Cardiac septum (tissue), 1 donor: ENCODE data around the gene TRIM14. TPM values are rescaled to one million over a fixed set of nuclear protein-coding genes. Genes with fewer than 3 reads are reported as not detected.
"Not testable (repeated sequence)": the region's sequence is repeated elsewhere in the genome, so short reads cannot be mapped to it uniquely, and the experiment has no call there.

Source experiments
- DNase-seq: peaks from one replicate; pipeline ENCODE4 v3.0.0-alpha.2; 2020; ENCODE audit warnings: low spot score
- intact Hi-C: fragments of 100-400 bp; cut with DNase I; formaldehyde crosslinking; loops from one replicate; pipeline ENCODE4 v1.14.0; 2022
- total RNA-seq: library from RNA; stranded (reverse); fragmentation: NEBNext Ultra II Directional; extraction: Animal tissue kit (Norgen Biotek cat#: 25700); gene quantifications from one replicate; pipeline ENCODE4 v1.2.1, GENCODE V29; 2021
- donor health status: DM: no; HTN: no; CAD: no.

The TRIM14 gene
- total RNA-seq, 1 donor from 2014 or later: 1.8 TPM

DNA sequence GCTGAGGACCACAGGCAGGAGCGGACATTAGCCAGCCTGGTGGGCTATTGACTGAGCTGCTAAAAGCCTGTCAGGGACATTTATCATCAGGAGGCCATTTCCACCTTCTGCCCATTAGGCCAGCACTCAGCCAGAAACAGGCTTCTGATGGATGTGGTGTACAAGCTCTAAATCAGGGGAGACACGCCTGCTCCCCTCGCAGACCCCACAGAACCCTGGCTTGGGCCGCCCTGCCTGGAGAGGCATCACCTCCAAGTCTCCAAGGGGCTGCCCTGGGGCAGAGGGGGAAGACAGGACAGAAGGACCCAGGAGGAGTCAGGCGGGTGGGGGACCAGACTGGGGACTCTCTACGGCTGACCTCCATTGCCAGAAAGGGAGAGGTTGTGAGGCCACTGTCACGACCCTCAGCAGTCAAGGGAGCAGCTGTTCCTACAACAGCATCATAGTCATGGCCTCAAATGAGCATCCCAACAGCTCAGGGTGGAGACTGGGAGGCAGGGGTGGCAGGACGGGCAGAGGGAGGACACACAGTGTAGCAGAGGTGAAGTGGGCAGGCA lies 24.0 kb upstream of the TRIM14 start:
- intact Hi-C loops: no loop called here
- DNase-seq: no peak

DNA sequence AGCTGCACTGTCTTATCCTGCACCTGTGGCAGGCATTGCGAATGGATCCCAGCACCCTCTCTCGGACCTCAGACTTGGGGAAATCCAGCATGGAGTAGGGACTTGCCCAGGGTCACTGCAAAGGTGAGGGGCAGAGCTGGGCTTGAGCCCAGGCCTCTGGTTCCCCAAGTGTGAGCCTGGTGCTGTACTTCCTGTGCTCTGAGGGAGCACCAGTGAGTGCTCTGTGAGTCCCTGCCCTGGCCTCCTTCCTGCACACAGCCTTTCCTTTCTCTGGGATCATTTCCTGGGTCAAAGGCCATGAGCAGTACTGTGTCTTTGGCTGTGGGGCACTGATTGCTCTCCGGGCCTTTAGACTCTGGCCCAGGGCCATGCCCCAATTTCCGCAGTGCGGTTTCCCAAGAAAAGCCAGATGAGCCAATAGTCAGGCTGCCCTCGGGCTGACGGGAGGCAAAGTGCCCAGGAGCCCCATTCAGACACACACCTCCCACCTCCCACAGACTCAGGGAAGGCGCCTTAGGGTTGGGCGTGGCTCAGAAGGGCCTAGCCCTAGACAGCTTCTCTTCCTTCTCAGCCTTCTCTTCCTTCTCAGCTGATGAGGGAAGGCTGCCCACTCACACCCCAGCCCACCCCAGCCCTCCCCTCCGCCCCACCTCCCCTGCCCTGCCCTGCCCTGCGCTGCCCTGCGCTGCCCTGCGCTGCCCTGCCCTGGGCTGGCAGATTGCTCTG lies 23.3 kb upstream of the TRIM14 start:
- intact Hi-C loops: no loop called here
- no peak for DNase-seq

DNA sequence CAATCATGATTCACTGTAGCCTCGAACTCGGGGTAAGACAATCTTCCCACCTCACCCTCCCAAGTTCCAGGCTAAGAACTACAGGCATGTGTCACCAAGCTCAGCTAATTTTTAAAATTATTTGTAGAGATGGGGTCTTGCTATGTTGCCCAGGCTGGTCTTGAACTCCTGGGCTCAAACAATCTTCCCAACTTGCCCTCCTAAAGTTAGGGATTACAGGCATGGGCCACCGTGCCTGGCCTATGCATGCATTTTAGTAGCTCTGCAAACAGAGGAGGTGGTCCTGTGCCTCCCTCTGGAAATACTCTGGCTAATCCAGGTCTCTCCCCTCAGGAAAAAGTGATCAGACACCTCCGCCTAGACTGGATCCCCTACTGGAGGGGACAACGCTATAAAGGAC lies 21.5 kb upstream of the TRIM14 start:
- no peak for DNase-seq
- intact Hi-C loops: no loop called here

DNA sequence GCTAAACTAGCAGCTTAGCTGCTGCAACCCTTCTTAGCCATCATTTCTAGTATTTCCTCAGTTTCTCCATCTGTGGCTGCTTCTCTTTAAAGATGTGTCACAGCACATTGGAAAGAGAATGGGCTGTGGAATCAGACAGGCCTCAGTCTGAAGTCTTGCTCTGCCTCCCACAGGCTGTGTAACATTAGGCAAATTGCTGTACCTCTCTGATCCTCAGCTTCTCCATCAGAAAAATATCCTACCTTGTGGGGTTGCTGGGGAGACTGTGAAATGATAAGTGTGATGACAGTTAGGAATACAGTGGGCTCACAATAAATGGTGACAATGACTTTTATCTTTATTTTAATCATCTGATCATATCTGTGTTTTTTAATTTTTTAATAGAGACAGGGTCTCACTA lies 17.5 kb upstream of the TRIM14 start:
- intact Hi-C loops: no loop called here
- no peak for DNase-seq

DNA sequence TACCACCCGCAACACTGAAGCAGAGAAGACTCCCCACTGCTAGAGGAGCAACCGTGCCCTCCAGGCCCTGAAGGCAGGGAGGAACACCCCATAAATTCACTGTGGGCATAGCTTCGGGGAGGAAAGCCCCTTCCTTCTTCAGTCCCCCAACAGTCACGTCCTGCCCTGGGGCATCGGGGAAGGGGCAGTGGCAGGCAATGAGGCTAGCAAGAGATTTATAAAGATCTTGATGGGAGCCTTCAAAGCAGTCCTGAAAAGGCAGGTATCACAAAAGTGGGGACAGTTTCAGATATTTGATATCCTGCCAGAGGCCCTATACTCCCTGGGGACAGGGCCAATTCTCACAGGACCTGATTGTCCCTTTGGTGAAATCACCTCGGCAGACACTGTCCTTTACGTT lies 16.9 kb upstream of the TRIM14 start:
- no peak for DNase-seq
- intact Hi-C loops: no loop called here

DNA sequence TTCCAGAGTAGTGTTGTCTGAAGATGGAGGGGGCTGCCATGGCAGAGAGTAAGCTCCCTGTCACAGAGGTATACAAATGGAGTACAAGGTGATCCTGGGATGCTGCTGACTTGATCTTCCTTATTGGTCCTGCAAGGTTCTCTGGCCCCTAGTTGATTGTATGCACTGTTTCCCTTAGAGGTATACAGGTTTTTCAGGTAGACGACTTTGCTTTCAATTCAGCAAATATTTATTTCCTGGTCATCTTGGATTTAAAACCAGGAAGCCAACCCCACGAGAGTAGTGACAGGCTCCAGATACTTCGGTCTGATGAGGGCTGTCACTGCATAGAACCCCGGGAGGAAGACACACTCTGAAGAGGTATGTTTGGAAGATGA lies 16.5 kb upstream of the TRIM14 start:
- intact Hi-C loops: no loop called here
- DNase-seq: no peak

DNA sequence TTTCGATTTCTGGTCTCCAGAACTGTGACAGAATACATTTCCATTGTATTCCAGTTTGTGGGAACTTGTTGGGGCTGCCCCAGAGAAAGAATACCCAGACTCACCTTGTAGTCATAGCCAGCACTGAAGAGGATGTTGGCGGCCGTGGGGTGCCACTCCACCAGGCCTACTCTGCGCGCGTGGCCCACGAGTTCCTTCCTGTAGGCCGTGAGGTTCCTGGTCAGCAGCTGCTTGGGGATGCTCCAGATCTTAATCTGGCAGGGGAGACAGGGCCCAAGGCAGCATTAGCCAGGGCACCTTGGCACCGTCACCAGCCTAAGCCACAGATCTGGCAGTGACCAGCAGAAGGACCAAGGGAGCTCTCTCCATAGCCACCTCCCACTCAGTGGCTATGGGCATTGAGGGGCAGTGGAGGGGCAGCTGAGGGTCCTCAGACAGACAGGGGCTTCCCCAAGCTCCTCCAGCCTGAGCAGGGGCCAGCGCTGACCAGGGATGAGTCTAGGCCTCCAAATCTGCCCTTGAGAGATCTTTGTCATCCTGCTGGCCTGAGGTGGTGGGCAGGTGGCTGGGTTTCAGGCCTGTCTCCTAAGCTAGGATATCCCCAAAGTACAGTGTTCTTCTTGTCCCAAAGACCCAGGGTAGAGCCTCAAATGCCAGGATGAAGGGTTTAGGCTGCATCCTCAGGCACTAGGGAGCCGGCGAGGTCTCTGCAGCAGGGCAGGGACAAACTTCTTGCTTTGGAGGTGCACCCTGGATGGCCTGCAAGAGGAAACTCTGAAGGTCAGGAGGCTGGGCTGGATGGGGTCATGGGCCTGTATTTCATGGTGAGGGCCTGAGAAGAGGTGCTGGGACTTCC lies 15.9 kb upstream of the TRIM14 start:
- no peak for DNase-seq
- intact Hi-C loops: no loop called here

DNA sequence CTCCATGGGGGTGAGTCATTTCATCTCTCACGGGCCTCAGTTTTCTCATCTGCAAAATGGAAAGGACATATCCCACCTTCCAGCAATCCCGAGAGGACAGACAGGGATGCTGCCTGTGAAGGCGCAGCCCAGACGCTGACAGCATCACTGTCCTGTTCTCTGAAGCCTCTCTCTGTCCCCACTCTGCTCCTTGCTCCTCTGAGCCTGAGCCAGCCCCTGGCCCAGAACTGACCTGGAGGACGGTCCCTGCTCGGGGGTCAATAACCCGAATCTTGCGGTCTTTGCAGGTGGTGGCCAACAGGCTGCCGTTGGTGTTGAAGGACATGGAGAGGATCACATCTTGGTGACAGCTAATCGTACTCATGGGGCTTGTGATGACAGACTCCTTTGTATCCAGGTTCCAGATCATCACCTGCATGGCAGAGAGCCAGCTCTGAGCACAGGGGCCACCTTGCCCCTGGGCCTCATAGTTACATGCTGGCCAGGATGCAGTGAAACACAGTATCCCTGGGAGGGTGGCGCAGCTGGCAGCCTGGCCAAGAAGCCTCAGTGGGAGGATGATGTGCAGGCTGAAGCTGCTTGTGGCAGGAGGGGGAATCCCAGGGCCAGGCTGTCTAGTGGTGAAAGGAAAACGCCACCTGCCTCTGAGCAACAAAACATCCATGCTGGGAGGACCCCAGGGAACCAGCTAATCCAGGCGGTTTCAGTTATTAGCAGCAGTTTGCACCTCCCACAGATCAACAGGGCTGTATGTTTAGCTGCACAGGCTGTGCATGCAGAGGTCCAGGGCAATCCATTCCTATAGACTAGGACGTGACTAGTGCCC lies 14.0 kb upstream of the TRIM14 start:
- intact Hi-C loops: no loop called here
- DNase-seq: no peak

DNA sequence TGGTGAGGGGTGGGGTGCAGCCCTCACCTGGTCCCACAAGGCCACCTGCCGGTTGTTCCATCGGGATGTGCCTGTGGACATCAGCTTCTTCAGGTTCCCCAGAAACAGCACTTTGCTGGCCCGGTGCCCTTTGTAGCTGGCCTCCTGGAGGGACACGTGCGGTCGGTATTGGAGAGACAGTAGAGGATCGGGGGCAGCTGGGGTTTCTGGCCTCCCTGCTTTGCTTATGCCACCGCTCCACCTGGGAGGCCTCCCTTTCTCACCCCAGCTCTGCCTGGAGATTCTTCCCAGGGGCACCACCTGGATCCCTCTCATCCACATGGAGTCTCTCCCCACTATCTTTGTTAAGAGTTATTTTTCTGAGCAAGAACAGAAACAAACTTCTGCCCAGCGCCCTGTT lies 13.1 kb upstream of the TRIM14 start:
- intact Hi-C loops: no loop called here
- DNase-seq: no peak

DNA sequence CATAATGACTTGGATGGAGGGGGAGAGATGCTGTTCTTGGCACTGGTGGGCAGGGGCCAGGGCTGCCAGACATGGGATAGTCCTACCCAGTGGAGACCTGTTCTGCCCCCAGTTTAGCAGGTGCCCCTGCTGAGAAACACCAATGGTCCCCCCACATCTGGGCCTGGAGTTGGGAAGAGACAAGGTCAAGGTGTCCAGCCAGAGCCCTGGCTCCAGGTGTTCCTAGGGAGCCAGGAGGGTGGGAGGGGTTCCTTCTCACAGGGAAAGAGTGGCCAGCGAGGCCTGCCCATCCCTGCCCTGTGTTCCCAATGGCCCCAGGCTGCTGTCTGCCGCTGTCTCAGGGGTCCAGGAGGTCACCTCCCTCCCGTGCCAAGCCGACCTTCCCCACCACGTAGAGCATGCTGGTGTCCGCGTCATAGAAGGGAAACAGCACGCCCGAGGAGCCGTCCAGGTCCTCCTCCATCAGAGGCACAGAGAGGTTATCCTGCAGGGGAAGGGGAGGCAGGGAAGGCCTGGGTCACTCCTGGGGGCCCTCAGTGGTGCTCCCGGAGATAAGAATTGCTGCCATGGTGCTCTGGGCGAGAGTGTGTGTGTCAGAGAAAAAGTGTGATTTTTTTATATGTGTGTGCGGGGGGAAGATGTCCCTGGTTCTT lies 11.7 kb upstream of the TRIM14 start:
- intact Hi-C loops: no loop called here
- no peak for DNase-seq

DNA sequence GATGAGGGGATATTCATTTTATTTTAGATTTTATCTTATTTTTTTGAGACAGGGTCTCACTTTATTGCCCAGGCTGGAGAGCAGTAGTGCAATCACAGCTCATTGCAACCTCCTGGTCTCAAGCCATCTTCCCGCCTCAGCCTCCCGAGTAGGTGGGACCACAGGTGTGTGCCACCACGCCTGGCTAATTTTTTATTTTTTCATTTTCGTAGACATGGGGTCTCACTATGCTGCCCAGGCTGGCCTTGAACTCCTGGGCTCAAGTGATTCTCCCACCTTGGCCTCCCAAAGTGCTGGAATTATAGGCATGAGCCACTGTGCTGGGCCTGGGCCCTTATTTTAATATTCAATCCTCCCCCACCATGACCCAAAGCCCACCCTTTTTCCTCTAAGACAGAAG lies 11.0 kb upstream of the TRIM14 start:
- intact Hi-C loops, DNase-seq: not testable (repeated sequence)

DNA sequence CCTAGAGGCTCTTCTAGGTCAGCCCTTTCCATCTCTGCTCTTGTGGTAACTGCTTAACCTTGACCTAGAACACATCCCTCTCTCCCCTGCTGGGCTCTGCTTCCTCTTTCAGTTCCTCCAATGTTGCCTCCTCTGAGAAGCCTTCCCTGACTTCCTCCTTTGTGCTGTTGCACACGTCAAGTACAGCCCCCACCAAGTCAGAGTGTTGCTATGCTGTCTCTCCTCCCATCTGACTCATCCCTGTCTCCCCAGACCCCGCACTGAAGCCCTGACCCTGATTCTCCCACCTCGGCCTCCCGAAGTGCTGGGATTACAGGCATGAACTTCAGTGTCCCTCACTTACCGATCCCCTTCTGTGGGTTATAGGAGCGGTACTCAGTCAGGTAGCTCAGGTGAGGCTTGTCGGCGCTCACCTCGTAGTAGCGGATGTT lies 10.4 kb upstream of the TRIM14 start:
- intact Hi-C loops: no loop called here
- DNase-seq: no peak

DNA sequence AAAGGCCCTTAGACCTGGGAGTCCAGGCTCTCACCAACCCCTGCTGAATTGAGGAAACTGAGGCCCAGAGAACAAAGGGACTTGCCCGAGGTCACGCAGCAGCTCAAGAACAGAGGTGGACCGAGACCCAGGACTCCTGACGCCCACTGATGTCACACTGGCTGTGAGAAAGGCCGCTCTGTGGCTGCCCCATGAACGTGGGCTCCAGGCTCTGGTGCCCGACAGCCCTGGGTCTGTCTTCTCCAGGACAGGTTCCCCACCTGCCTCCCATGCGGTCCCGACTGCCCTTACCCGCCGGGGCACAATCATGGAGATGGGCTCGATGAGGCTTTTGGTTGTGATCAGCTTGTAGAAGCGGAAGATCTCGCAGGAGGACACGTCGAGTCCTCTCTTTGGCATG lies 9.3 kb upstream of the TRIM14 start:
- DNase-seq: no peak
- intact Hi-C loops: no loop called here

DNA sequence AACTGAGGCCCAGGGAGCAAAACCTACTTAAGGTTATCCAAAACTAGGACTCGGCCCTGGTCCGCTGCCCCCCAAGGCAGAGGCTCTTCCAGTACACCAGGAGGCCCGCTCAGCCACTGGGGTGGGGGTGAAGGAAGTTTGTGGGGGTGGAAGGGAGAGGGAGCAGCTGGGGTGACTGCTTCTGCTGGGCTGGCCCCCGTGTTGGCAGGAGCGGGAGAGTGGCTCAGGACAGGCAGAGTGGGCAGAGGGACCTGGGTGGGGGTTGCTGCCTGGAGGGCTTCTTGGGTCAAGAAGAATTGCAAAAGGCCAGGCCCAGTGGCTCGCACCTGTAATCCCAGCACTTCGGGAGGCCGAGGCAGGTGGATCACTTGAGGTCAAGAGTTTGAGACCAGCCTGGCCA lies 8.2 kb upstream of the TRIM14 start:
- intact Hi-C loops: no loop called here

DNA sequence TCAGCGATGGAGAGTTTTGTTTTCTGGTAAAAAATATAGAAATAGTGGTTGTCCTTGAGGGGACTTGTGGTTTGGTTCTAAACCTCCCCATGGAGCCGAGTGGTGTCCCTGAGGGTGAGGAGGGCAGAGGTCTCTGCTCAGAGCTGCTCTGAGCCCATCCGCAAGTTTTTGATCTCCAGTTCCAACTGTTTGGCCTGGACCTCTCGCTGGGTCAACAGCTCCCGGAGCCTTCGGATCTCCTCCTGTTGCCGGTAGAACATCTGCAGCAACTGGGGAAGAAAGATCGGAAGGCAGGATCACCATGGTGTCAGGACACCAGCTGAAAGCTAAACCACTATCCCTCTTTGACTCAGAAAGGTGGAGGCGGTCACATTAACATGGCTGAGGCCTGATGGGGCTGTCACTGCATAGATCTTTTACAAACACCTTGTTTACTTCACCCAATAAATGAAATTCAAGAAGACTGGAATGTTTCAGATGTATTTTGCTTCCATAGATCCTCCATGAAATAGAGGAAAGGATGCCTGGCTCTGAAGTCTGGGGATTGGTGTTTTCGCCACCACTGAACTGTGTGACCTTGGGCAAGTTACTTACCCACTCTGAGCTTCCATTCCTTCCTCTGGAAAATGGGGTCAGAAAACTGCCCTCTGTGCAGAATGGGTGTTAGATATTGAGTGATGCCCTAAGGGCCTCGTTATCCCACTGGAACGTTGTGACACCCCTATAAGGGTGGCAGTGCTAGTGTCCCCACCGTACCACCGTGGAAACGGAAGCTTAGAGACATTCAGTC lies 5.8 kb upstream of the TRIM14 start:
- intact Hi-C loops: no loop called here
- no peak for DNase-seq

More for the DNA sequence above, 8.2 kb upstream of the TRIM14 start:
- DNase-seq: no peak

DNA sequence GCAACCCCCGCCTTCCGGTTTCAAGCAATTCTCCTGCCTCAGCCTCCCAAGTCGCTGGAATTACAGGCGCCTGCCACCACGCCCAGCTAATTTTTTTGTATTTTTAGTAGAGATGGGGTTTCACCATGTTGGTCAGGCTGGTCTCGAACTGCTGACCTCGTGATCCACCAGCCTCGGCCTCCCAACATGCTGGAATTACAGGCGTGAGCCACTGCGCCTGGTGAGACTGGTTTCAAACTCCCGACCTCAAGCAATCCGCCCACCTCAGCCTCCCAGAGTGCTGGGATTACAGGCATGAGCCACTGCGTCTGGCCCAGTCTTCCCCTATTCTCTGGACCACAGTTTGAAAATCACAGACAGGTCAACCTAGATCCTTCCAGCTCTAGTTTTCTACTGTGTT lies 5.1 kb upstream of the TRIM14 start:
- intact Hi-C loops, DNase-seq: not testable (repeated sequence)

DNA sequence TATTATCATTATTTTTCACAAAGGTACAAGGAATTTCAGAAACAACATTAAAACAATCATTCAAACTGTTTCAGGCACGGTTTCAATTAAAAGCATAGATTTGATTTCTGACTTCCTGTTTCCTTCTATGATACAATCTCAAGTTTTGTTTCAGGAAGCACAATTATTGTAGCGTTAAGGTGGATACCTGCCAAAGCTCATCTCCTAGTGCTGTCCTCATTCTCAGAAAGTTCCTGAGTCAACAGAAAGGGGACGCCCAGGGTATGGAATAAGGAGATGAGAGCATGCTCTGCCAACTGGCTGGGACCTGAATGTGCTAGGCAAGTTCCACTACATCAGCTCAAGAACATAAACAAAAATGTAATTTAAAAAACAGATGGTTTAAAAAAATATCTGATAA lies 2.0 kb upstream of the TRIM14 start:
- no peak for DNase-seq
- intact Hi-C loops: no loop called here

DNA sequence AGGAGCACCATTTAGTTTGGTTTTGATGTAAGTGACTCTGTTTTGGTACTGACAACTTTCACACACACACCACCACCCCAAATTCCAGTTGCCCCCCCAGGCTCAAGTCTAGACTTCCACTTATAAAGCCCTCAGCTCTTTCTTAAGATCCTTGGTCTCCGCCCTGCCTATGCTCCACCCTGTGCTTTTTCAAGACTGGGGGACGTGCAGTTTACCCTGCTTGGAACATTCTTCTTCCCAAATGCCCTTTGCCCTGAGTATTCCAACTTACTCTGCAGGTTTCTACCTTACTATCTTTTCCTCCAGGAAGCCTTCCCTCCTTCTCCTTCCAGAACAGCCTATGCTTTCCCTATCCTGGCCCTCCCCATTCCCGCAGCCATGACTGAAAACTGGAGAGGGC lies 1.5 kb upstream of the TRIM14 start:
- intact Hi-C loops: no loop called here
- no peak for DNase-seq
